ENCODE results near the gene ACOT12. TPM values are rescaled to one million over a fixed set of nuclear protein-coding genes. Genes with fewer than 3 reads are reported as not detected.

The ACOT12 gene
- total and polyA plus RNA-seq, 2 donors (not counting 1 experiment from before 2014, with no cell fraction given) = 0.06 TPM; not detected in 1

GRCh38 chr5:81402192-81402930, 8.4 kb upstream of the ACOT12 start:
- intact Hi-C loops (cut with micrococcal nuclease) = no loop called here
- Histone ChIP-seq H3K27ac (ENCODE audit: low read length in 2 of 2) (no peak overlapping the region), H3K4me3 (ENCODE audit: control extremely low read depth in 1 of 5, extremely low read depth in 1 of 5, insufficient read depth in 1 of 5, low read depth in 2 of 5, low read length in 4 of 5) (no peak overlapping the region), H3K4me1 (ENCODE audit: control insufficient read depth in 2 of 2, insufficient read depth in 2 of 2, low read length in 2 of 2) (peaks cover 0 to 3% of the 10 kb centered on the region in 2 donors), H4K20me1 (ENCODE audit: control insufficient read depth, insufficient read depth, low read length, poor library complexity, severe bottlenecking) (no peaks in the 10 kb centered on the region), H3K9ac (ENCODE audit: low read length) (no peak overlapping the region), H3K36me3 (replicated peaks in 1 of 2; ENCODE audit: control extremely low read depth in 1 of 2, control insufficient read depth in 1 of 2, extremely low read depth in 1 of 2, insufficient read depth in 2 of 2, low read length in 1 of 2) (no peaks in the 10 kb centered on the region), H3K9me3 (ENCODE audit: control extremely low read depth in 1 of 3, control insufficient read depth in 2 of 3, insufficient read depth in 1 of 3, low read length in 2 of 3) (no peaks in the 10 kb centered on the region), H3K4me2 (replicated peaks; ENCODE audit: low read depth, low read length, poor library complexity, severe bottlenecking) (no peak overlapping the region), H2AFZ (ENCODE audit: insufficient read depth, low read depth, low read length, poor library complexity, severe bottlenecking) (no peak overlapping the region), H3K27me3 (replicated peaks in 1 of 4; ENCODE audit: control extremely low read depth in 1 of 4, control insufficient read depth in 3 of 4, insufficient read depth in 4 of 4, low read length in 3 of 4) (peaks cover 0 to 3% (median 0%) of the 10 kb centered on the region in 4 experiments), H3K79me2 (ENCODE audit: control insufficient read depth, insufficient read depth, low read length) (no peaks in the 10 kb centered on the region)
- no CpG with 5 or more reads among the region's 2 CpGs for WGBS (ENCODE audit: insufficient coverage)
- Mint-ChIP-seq H3K4me1 (peaks cover 6% of the 10 kb centered on the region), H3K27me3 (peaks cover 7% of the 10 kb centered on the region), H3K9me3 (ENCODE audit: insufficient read depth) (no peaks in the 10 kb centered on the region), H3K27ac (no peak overlapping the region), H3K4me3 (no peak overlapping the region)
- CTCF ChIA-PET = no interaction called here
- POLR2A ChIA-PET = no interaction called here
- ATAC-seq (ENCODE audit: low read depth) (no peak), DNase-seq (no peak)
- TF ChIP-seq CTCF (IDR thresholded peaks at IDR 0.05) = no peak
- TF ChIP-seq EZH2 (IDR thresholded peaks at IDR 0.05; ENCODE audit: borderline replicate concordance, insufficient read depth, low read depth, low read length, poor library complexity, severe bottlenecking) = no peak

- Histone ChIP-seq H3K4me2 (replicated peaks; ENCODE audit: low read depth, low read length, poor library complexity, severe bottlenecking) (no peak overlapping the region), H3K79me2 (ENCODE audit: control insufficient read depth, insufficient read depth, low read length) (no peaks in the 10 kb centered on the region), H3K27me3 (replicated peaks in 1 of 4; ENCODE audit: control extremely low read depth in 1 of 4, control insufficient read depth in 3 of 4, insufficient read depth in 4 of 4, low read length in 3 of 4) (peaks cover 0 to 12% (median 2%) of the 10 kb centered on the region in 4 experiments), H3K36me3 (replicated peaks in 1 of 2; ENCODE audit: control extremely low read depth in 1 of 2, control insufficient read depth in 1 of 2, extremely low read depth in 1 of 2, insufficient read depth in 2 of 2, low read length in 1 of 2) (no peaks in the 10 kb centered on the region), H3K4me1 (ENCODE audit: control insufficient read depth in 2 of 2, insufficient read depth in 2 of 2, low read length in 2 of 2) (peaks cover 0 to 3% of the 10 kb centered on the region in 2 donors), H3K9ac (ENCODE audit: low read length) (no peak overlapping the region), H3K4me3 (ENCODE audit: control extremely low read depth in 1 of 5, extremely low read depth in 1 of 5, insufficient read depth in 1 of 5, low read depth in 2 of 5, low read length in 4 of 5) (no peak overlapping the region), H3K9me3 (ENCODE audit: control extremely low read depth in 1 of 3, control insufficient read depth in 2 of 3, insufficient read depth in 1 of 3, low read length in 2 of 3) (no peaks in the 10 kb centered on the region), H4K20me1 (ENCODE audit: control insufficient read depth, insufficient read depth, low read length, poor library complexity, severe bottlenecking) (no peaks in the 10 kb centered on the region), H2AFZ (ENCODE audit: insufficient read depth, low read depth, low read length, poor library complexity, severe bottlenecking) (no peak overlapping the region), H3K27ac (ENCODE audit: low read length in 2 of 2) (no peak overlapping the region)
- no peak for ATAC-seq (ENCODE audit: low read depth)
- ChIA-PET POLR2A (no interaction called here), CTCF (no interaction called here)
- no peak overlapping the region for H3K27ac Mint-ChIP-seq
- no peak for DNase-seq
- no peaks in the 10 kb centered on the region for H3K9me3 Mint-ChIP-seq (ENCODE audit: insufficient read depth)
- H3K27me3 Mint-ChIP-seq = peaks cover 10% of the 10 kb centered on the region
- intact Hi-C loops (cut with micrococcal nuclease) = no loop called here
- 94% methylated on average over 11 of the region's 11 CpGs for WGBS (ENCODE audit: insufficient coverage)
- TF ChIP-seq CTCF (IDR thresholded peaks at IDR 0.05) (no peak), EZH2 (IDR thresholded peaks at IDR 0.05; ENCODE audit: borderline replicate concordance, insufficient read depth, low read depth, low read length, poor library complexity, severe bottlenecking) (no peak)
- H3K4me1 Mint-ChIP-seq = peaks cover 6% of the 10 kb centered on the region
- H3K4me3 Mint-ChIP-seq = no peak overlapping the region
These were observed 7.3 kb upstream of the ACOT12 start for GRCh38 chr5:81401266-81401665.
